Activated CD4-positive, alpha-beta T cell treated with anti-CD3 and anti-CD28 coated beads, Interleukin-2, amount 10 ng/mL, durations not matched to agents 24 days and 14 days (primary cell): Measurements from ENCODE around the gene MUS81. TPM values are rescaled to one million over a fixed set of nuclear protein-coding genes. Genes with fewer than 3 reads are reported as not detected.

Experiments
- DNase-seq: peaks from one replicate; pipeline ENCODE4 v3.0.0; 2022
- H3K27ac Mint-ChIP-seq: one replicate; pipeline ENCODE4 v1.8.0; 2022; ENCODE audit warnings: mild to moderate bottlenecking, mixed read lengths
- H3K27me3 Mint-ChIP-seq: one replicate; pipeline ENCODE4 v1.8.0; 2022; ENCODE audit warnings: mixed read lengths
- H3K36me3 Mint-ChIP-seq: one replicate; pipeline ENCODE4 v1.8.0; 2022; ENCODE audit warnings: low read depth, mild to moderate bottlenecking, mixed read lengths
- H3K4me1 Mint-ChIP-seq: one replicate; pipeline ENCODE4 v1.8.0; 2021; ENCODE audit warnings: mixed read lengths
- H3K4me3 Mint-ChIP-seq: one replicate; pipeline ENCODE4 v1.8.0; 2022; ENCODE audit warnings: mild to moderate bottlenecking, moderate library complexity, mixed read lengths
- H3K9me3 Mint-ChIP-seq: one replicate; pipeline ENCODE4 v1.8.0; 2021; ENCODE audit warnings: mixed read lengths
- intact Hi-C: fragments of 100-400 bp; cut with micrococcal nuclease; formaldehyde crosslinking; loops from one replicate; pipeline ENCODE4 v1.15.1; 2023
- total RNA-seq: library from RNA; stranded (reverse); gene quantifications from 2 replicates; pipeline ENCODE4 v1.2.3, GENCODE V29; 2022

Gene MUS81
- total RNA-seq, 1 donor from 2014 or later = 77.4 TPM

DNA sequence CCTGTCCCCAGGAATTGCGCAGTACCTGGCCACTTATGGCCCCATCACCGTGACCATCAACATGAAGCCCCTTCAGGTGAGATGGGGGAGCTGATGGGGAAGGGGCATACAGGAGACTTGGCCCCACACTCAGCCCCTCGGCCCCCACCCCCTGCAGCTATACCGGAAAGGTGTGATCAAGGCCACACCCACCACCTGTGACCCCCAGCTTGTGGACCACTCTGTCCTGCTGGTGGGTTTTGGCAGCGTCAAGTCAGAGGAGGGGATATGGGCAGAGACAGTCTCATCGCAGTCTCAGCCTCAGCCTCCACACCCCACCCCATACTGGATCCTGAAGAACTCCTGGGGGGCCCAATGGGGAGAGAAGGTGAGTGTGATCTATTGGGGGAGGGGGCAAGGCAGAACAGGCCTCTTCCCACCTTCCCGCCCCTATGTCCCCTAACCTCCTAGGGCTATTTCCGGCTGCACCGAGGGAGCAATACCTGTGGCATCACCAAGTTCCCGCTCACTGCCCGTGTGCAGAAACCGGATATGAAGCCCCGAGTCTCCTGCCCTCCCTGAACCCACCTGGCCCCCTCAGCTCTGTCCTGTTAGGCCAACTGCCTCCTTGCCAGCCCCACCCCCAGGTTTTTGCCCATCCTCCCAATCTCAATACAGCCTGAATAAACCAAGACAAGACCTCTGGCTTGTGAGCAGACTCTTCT is 23.0 kb downstream of the MUS81 start:
- peaks cover 42% of the 10 kb centered on the region for H3K4me1 Mint-ChIP-seq
- H3K9me3 Mint-ChIP-seq = no peaks in the 10 kb centered on the region
- no peak overlapping the region for H3K4me3 Mint-ChIP-seq
- H3K27ac Mint-ChIP-seq = no peak overlapping the region
- H3K27me3 Mint-ChIP-seq = no peaks in the 10 kb centered on the region
- intact Hi-C loops = no loop called here
- H3K36me3 Mint-ChIP-seq = peaks cover 27% of the 10 kb centered on the region
- no peak for DNase-seq

DNA sequence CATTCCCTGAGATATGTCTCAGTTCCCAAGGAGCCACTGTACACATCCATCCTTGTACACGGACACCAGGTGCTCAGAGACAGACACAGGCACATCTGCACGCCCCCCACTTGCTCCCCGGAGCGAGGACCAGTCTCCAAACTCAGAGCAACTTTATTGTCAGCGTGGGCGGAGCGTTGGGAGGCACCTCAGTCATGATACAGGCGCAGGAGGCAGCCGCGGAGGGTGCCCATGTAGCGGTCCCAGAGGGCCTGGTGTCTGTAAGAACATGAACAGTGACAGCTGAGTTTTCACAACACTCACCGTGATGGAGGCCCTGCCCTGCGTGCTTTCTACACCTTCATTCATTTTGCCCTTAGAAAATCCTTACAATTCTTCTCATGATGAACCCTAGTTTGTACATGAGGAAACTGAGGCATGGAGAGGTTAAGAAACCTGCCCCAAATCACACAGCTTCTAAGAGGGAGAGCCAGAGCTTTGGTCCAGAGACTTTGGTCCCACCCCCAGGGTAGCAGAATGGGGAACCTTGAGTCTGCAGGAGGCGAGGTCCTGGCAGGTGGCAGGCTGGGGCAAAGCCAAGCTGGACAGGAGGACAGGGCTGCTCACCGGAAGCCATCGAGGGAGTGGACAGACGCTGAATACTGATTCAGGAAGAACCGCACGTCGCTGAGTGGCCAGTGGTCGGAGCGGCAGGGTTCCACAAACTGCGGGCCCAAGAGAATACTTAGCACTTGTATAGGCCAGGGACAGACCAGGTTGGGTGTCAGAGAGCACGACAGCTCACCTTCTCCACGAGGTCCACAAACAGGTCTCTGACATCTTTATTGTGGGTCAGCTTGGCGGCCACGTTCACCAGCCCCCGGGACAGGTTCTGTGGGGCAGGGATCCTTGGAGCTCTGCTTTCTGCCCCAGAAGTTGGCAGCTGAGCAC is 23.8 kb downstream of the MUS81 start:
- H3K36me3 Mint-ChIP-seq = peaks cover 28% of the 10 kb centered on the region
- peak overlapping the region; percentile 62 for H3K27ac Mint-ChIP-seq
- H3K27me3 Mint-ChIP-seq = no peaks in the 10 kb centered on the region
- H3K4me1 Mint-ChIP-seq = peaks cover 43% of the 10 kb centered on the region
- intact Hi-C loops = loop anchor here (1.0 kb wide), 1 partner anchor 105 kb away; no protein-coding TSS in a partner anchor
- no peaks in the 10 kb centered on the region for H3K9me3 Mint-ChIP-seq
- no peak overlapping the region for H3K4me3 Mint-ChIP-seq
- no peak for DNase-seq

DNA sequence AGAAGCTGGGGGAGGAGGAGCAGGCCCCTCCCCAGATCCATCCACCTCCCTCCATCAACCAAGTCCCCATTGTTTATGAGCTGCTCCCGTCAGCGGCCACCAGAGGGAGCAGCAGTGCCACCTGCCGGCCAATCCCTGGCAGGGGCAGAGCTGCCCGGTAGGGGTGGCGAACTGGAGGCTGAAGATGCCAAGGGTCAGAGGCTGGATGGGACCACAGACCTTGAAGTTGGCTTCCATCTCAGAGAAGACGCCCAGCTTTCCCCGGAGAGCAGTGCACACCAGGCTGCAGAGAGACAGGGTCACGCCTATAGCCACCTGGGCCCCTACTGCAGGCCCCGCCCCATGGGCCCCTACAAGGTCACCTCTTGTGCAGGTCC is 24.5 kb downstream of the MUS81 start:
- H3K9me3 Mint-ChIP-seq = no peaks in the 10 kb centered on the region
- intact Hi-C loops = loop anchor here (1.0 kb wide), 1 partner anchor 105 kb away; no protein-coding TSS in a partner anchor
- H3K27ac Mint-ChIP-seq = peak overlapping the region; percentile 62
- H3K36me3 Mint-ChIP-seq = peaks cover 28% of the 10 kb centered on the region
- H3K4me1 Mint-ChIP-seq = peaks cover 43% of the 10 kb centered on the region
- H3K27me3 Mint-ChIP-seq = no peaks in the 10 kb centered on the region
- no peak overlapping the region for H3K4me3 Mint-ChIP-seq
- peak; percentile 96 for DNase-seq

- intact Hi-C loops = no loop called here
- Mint-ChIP-seq H3K9me3 (no peaks in the 10 kb centered on the region), H3K36me3 (peaks cover 28% of the 10 kb centered on the region), H3K27ac (no peak overlapping the region), H3K4me1 (peaks cover 46% of the 10 kb centered on the region), H3K27me3 (no peaks in the 10 kb centered on the region), H3K4me3 (no peak overlapping the region)
- no peak for DNase-seq
Observed at GRCh38 chr11:65885231-65885630, 25.0 kb downstream of the MUS81 start.

DNA sequence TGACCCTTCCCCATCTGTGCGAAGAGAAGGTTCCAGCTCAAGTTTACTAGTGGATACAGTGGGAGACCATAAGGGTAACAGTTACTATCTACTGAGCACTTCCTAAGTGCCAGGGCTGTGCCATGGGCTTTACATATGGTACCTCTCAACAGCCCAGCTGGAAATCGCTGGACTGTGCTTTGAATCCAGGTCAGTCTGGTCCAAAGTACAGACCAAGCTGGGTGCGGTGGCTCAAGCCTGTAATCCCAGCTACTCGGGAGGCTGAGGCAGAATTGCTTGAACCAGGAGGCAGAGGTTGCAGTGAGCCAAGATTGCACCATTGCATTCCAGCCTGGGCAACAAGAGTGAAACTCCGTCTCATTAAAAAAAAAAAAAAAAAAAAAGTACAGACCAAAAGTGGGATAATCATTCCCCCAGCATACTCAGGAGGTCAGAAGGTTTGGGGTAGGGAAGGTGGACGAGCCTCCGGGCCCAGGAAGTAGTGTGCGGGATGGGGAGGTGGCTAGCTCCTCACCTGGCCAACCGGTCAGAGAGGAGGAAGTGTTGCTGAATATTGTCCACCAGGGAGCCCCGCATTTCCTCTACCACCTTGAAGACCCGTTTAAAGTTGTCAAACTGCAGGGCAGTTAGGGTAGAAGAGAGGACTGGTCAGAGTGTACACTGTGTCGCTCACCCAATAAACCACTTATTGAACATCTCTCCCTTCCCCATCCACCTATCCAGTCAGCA is 25.7 kb downstream of the MUS81 start:
- DNase-seq = no peak
- H3K36me3 Mint-ChIP-seq = peaks cover 28% of the 10 kb centered on the region
- no peaks in the 10 kb centered on the region for H3K9me3 Mint-ChIP-seq
- peak overlapping the region; percentile 95 for H3K4me3 Mint-ChIP-seq
- intact Hi-C loops = no loop called here
- no peak overlapping the region for H3K27ac Mint-ChIP-seq
- peaks cover 42% of the 10 kb centered on the region for H3K4me1 Mint-ChIP-seq
- no peaks in the 10 kb centered on the region for H3K27me3 Mint-ChIP-seq

DNA sequence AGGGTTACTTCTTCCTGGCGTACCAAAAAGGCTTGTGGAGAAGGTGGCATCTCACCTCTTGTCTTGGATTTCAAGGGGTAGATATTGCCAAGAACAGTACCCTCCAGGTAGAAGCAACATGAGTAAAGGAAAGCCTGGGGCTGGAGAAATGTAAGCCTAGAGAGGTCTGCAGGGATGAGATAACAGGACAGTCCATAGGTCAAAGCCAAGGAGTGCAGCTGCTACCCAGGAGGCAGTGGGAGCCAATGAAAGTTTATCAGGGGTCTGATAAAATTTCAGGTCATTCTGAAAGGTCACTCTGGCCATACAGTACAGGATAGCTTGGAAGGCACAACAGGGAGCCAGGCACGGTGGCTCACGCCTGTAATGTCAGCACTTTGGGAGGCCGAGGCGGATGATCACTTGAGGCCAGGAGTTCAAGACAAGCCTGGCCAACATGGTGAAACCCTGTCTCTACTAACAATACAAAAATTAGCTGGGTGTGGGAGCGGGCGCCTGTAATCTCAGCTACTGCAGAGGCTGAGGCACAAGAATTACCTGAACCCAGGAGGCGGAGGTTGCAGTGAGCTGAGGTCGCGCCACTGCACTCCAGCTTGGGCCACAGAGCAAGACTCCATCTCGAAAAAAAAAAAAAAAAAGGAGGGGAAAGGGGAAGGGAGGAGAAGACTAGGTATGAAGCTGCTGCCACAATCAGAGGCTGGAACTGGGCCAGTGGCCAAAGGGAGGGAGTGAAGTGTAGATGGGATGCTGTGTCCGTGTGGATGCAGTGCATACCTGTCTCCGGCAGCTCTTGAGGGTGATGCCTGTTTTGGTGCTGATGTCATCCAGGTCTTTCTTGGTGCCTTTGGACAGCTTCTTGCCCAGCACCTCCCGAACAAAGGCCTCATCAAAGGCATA is 26.8 kb downstream of the MUS81 start:
- no peak for DNase-seq
- intact Hi-C loops = no loop called here
- H3K27ac Mint-ChIP-seq = peak overlapping the region; percentile 98
- peaks cover 32% of the 10 kb centered on the region for H3K36me3 Mint-ChIP-seq
- no peaks in the 10 kb centered on the region for H3K9me3 Mint-ChIP-seq
- peaks cover 40% of the 10 kb centered on the region for H3K4me1 Mint-ChIP-seq
- no peaks in the 10 kb centered on the region for H3K27me3 Mint-ChIP-seq
- peak overlapping the region; percentile 95 for H3K4me3 Mint-ChIP-seq

DNA sequence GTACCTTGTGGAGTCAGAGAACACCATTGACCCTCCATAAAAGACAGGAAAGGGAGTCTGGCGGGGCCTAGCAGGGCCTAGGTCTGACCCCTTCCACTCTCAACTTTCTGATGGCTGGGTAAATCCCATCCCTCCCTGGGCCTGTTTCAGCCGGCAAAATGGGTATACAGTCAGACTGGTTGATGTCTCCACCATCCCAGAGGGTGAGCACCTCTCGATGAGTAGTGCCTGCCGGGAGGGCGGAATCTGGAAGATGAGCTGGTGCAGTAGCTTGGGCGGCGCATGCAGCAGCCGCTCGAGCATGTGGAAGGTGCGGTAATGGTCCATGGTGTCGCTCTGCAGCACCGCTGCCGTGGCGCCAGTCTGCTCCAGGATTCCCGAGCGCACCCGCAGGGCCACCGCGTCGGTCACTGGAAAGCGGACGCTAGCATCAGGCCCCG is 27.5 kb downstream of the MUS81 start:
- no peak for DNase-seq
- no peaks in the 10 kb centered on the region for H3K9me3 Mint-ChIP-seq
- H3K27ac Mint-ChIP-seq = peak overlapping the region; percentile 98
- H3K4me1 Mint-ChIP-seq = peaks cover 47% of the 10 kb centered on the region
- H3K36me3 Mint-ChIP-seq = peaks cover 37% of the 10 kb centered on the region
- peak overlapping the region; percentile 95 for H3K4me3 Mint-ChIP-seq
- intact Hi-C loops = loop anchor here (1.0 to 2.0 kb wide), 5 partner anchors 13 to 102 kb away; partner anchors contain the start of genes FOSL1, MUS81 and SART1
- H3K27me3 Mint-ChIP-seq = no peaks in the 10 kb centered on the region

DNA sequence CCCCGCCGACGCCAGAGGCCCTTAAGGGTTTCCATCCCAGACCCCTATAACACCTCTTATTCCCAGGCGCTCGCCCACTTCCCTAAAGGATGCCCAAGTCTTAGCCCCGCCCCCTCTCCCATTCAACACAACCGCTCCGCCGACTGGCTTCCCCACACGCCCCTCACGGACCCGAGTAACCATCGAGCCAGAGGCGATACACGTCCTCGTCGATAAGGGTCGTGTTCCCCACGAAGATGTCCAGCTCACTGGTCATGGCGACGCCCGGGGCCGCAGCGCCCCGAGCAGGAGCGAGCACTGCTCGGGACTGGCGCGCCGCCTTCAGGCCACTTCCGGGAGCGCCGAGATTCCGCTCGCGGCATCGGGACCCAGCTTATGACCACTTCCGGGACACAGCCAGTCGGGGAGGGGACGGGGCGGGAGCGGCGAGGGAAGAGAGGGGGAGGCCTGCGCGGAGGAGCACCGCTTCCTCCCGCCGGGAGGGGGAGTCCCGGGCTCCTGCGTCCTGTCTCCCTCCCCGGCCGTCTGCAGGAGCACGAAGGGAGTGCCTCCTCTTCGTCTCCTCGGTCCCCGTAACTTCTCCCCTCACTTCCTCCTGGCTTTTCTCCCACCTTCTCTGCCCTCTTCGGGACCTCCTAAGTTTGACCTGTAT is 28.1 kb downstream of the MUS81 start, which contains the start of gene FIBP:
Gene FIBP (minus strand): TSS at position 309 of the 652 bp plus-strand sequence. CDS start 53 bp downstream, at position 256.
- Mint-ChIP-seq H3K27me3 (no peaks in the 10 kb centered on the region), H3K4me1 (peaks cover 51% of the 10 kb centered on the region), H3K27ac (peak within 1 kb of the TSS; percentile 98), H3K36me3 (peaks cover 38% of the 10 kb centered on the region), H3K4me3 (peak within 1 kb of the TSS; percentile 95), H3K9me3 (no peaks in the 10 kb centered on the region)
- peak; percentile 98 for DNase-seq
- intact Hi-C loops = loop anchor here (1.0 to 2.0 kb wide), 5 partner anchors 12 to 101 kb away; partner anchors contain the start of genes FOSL1, MUS81 and SART1

DNA sequence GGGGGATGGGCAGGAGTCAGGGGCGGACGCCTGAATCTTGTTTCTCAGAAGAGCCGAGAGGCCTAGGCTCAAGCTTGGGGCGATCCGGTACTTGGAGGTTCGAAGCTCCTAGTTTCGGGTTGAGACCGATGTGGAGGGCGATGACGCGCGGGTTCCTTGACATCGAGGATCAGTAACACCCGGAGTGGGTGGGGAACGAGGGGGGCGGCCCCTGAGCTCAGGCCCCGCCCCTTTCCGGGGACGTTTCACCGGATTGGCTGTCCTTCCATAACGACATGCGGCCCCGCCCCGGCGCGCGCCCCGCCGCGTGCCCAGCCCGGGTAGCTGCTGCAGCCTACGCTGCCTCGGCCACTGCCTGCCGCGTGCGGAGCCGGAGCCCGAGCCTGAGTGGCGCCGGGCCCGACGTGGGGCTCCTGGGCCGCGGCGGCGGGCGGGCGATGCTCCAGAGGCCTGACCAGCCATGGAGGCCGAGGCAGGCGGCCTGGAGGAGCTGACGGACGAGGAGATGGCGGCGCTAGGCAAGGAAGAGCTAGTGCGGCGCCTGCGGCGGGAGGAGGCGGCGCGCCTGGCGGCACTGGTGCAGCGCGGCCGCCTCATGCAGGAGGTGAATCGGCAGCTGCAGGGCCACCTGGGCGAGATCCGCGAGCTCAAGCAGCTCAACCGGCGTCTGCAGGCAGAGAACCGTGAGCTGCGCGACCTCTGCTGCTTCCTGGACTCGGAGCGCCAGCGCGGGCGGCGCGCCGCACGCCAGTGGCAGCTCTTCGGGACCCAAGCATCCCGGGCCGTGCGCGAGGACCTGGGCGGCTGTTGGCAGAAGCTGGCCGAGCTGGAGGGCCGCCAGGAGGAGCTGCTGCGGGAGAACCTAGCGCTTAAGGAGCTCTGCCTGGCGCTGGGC is 30.3 kb downstream of the MUS81 start, which contains the start of gene CCDC85B:
Gene CCDC85B (plus strand): TSS at position 350 of the 895 bp plus-strand sequence. CDS start 111 bp downstream, at position 461.
- H3K27me3 Mint-ChIP-seq = no peaks in the 10 kb centered on the region
- H3K9me3 Mint-ChIP-seq = no peaks in the 10 kb centered on the region
- DNase-seq = peak; percentile 100
- peaks cover 54% of the 10 kb centered on the region for H3K4me1 Mint-ChIP-seq
- intact Hi-C loops = loop anchor here (1.0 to 5.0 kb wide), 2 partner anchors 29 to 178 kb away; partner anchors contain the start of genes C11orf68, DRAP1 and KAT5
- peaks cover 35% of the 10 kb centered on the region for H3K36me3 Mint-ChIP-seq
- peak within 1 kb of the TSS; percentile 95 for H3K4me3 Mint-ChIP-seq
- H3K27ac Mint-ChIP-seq = peak within 1 kb of the TSS; percentile 98

- intact Hi-C loops = loop anchor here (5.0 kb wide), 1 partner anchor 179 kb away; the partner anchor contains the start of gene KAT5
- peak; percentile 78 for DNase-seq
- no peaks in the 10 kb centered on the region for H3K27me3 Mint-ChIP-seq
Observed at GRCh38 chr11:65891219-65892136, 31.2 kb downstream of the MUS81 start.

More at GRCh38 chr11:65891219-65892136, 31.2 kb downstream of the MUS81 start:
- H3K9me3 Mint-ChIP-seq = no peaks in the 10 kb centered on the region
- H3K4me1 Mint-ChIP-seq = peaks cover 62% of the 10 kb centered on the region
- peaks cover 39% of the 10 kb centered on the region for H3K36me3 Mint-ChIP-seq
- H3K27ac Mint-ChIP-seq = peak overlapping the region; percentile 71
- peak overlapping the region; percentile 95 for H3K4me3 Mint-ChIP-seq
